HUDEP-2 (cell line): ENCODE data around the gene TMC1.
"Not testable (repeated sequence)": the region's sequence is repeated elsewhere in the genome, so short reads cannot be mapped to it uniquely, and the experiment has no call there.

Experiments used
- DNase-seq, 76 experiments: peaks; one replicate each; lab custom pipeline; 2025; ENCODE audit not compliant: unreplicated experiment in 76 of 76; lab: John Stamatoyannopoulos, UW

The TMC1 gene

DNA sequence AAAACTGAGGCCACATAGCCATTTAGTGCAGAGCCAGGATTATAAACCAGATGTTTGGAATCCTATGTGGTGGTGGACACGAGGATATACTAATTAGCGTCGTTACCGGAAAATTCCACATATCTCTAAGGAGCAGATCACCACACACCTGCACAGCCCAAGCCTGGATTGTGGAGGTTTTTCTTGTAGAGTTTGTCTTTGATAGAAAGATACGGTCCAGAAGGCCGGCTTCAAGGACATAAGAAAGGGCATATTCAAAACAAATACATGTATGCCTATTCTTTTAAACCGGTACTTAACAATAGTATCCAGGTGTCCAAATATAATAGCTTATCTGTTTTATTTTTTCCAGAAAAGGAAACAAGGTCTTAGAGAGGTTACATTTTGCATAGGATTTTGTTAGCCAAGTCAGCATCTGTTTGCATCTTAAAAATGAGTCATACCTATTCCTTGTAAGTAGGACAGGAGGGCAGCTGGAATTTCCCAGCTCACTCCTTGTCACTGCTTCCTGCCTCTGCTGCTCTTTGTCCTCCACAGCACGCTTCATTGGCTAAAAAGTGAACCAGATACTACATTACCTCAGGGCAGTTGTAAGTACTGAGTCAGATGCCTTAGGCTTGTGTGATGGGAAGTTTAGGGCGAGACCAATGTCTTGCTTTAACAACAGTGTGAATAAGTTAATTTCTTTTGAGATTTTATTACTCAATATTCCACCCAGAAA lies 3.6 kb downstream of the TMC1 start:
- no peak for DNase-seq

- DNase-seq: no peak
These were observed 5.7 kb downstream of the TMC1 start for GRCh38 chr9:72526901-72527800.

DNA sequence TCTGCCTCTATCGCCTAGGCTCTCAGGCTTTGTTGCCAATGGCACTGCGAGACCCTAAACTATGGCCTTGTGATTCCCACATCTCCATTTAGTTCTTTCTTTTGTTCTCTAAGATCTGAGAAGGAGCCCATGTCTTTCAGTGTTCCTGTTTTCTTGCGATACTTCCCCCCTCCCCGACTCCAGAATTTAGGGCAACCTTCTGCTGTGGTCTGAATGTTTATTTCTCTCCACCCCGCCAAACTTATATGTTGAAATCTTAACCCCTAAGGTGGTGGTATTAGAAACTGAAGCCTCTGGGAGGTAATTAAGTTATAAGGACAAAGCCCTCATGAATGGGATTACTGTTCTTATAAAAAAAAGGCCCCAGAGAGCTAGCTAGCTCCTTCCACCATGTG lies 6.4 kb downstream of the TMC1 start:
- DNase-seq: no peak

- no peak for DNase-seq
These were observed 8.1 kb downstream of the TMC1 start for GRCh38 chr9:72529531-72529930.

DNA sequence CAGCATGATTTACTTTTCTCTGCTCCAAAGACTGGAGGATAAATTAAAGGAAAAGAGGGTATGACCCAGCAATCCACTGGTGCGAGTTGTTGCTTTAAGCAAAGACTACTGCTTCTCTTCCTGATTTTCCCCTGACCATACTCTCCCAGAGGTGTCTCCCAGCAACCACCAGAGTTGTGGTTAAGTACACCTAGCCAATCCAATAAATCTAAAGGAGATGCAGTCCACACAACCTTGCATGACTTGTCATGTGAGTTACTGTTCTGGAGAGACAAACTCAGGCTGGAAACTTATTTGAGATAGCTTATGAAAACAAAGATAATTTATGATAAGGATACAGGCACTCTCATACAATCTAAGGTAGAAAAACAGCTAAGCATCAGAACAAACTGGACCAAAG lies 11.9 kb downstream of the TMC1 start:
- DNase-seq: no peak

DNA sequence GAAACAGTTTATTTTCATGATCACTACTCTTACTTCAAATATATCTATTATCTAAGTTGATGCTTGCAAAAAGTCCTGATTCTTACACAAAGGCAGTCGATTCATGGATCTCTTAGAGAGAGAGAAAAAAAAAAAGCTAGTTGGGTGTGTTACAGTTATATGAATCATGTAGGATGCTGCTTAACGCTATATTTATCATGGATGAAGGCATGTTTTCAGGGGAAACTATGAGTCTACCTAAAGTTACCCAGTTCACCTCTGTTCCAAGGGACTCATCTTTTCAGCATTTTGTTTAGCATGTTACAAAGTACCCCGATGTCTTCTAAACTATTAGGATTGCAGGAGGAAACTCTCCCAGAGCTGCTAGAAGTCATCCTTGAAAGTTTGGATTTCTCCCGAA lies 13.5 kb downstream of the TMC1 start:
- no peak for DNase-seq

GRCh38 chr9:72537011-72537545 lies 15.7 kb downstream of the TMC1 start:
- no peak for DNase-seq

- DNase-seq: no peak
These were observed 16.3 kb downstream of the TMC1 start for GRCh38 chr9:72537671-72538070.

DNA sequence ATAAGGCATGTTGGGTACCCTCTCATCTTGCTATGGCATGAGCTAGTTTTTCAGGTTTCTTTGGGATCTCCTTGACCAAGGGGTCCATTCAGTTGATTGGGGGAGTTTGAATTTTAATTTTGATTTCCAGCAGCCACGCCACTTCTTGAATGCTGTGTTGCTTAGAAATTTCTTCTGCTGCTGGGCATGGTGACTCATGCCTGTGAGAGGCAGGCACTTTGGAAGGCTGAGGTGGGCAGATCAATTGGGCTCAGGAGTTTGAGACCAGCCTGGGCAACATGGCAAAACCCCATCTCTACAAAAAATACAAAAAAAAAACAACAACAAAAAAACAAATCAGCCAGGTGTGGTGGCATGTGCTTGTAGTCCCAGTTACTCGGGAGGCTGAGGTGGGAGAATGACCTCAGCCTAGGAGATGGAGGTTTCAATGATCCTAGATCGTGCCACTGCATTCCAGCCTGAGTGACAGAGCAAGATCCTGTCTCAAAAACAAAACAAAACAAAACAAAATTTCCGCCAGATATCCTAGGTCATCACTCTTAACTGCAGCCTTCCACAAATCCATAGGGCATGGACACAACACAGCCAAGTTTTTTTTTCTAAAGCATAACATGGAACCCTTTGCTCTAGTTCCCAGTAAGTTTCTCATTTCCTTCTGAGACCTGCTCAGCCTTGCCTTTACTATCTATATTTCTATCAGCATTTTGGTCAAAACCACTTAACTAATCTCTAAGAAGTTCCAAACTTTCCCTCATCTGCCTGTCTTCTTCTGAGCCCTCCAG lies 17.7 kb downstream of the TMC1 start:
- no peak for DNase-seq

DNA sequence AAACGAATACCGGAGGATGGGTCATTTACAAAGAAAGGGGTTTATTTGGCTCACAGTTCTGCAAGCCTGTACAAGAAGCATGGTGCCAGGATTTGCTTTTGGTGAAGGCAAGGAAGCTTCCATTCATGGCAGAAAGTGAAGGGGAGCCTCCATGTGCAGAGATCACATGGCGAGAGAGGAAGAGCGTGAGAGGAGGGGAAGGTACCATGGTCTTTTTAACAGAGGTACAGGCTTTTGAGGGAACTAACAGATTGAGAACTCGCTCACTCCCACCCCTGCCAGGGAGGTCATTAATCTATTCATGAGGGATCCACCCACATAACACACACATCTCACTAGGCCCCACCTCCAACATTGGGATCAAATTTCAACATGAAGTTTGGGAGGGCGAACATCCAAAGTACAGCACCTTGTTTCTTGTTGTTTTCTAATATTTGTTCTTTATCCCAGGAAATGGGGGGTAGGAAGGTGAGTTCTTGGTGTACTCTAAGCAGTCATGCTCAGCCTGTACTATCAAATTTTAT lies 18.5 kb downstream of the TMC1 start:
- DNase-seq: no peak

GRCh38 chr9:72540348-72540873 lies 19.0 kb downstream of the TMC1 start:
- DNase-seq: no peak

- DNase-seq: not testable (repeated sequence)
These were observed 21.1 kb downstream of the TMC1 start for GRCh38 chr9:72542537-72542833.

- no peak for DNase-seq
These were observed 21.5 kb downstream of the TMC1 start for GRCh38 chr9:72542917-72543316.

DNA sequence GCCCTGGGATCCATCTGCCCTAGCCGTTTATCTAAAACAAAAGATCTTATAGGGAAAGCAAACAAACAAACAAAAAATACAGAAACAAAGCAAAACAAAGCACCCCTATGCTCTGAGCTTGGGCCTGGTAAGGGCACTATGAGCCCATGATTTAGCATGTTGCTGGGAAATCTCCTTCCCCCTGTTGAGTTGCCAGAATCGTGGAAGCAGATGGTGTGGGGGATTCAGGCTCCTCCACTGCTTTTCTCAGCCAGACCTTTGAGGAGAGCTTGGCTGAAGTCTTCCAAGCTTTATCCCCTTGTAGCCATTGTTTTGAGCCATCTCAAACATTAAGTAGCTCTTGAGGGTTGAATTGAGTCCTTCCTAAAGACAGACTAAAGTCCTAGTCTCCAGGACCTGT lies 29.9 kb downstream of the TMC1 start:
- no peak for DNase-seq

DNA sequence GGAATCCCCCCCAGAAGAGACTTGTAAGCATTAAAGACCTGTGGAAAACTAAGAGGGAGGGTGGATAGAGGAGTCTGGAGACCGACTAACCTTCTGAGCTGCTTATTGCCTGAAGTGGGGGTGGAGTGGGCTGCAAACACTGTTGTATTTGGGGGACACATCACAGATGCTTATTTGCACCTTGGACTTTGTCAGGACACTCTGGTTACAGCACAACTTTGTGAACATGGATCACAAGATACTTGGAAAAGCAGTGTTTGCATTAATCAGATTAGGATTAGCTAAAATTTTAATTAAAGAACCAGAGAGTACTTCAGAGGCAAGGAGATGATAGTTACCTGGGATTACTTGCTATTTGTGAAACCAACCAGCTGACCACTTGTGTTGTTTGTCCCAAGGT lies 30.9 kb downstream of the TMC1 start:
- DNase-seq: no peak

- no peak for DNase-seq
These were observed 32.8 kb downstream of the TMC1 start for GRCh38 chr9:72554221-72554641.

- no peak for DNase-seq
These were observed 36.1 kb downstream of the TMC1 start for GRCh38 chr9:72557549-72557948.

- DNase-seq: no peak
These were observed 38.7 kb downstream of the TMC1 start for GRCh38 chr9:72560086-72560485.

- DNase-seq: no peak
These were observed 42.4 kb downstream of the TMC1 start for GRCh38 chr9:72563806-72564205.

DNA sequence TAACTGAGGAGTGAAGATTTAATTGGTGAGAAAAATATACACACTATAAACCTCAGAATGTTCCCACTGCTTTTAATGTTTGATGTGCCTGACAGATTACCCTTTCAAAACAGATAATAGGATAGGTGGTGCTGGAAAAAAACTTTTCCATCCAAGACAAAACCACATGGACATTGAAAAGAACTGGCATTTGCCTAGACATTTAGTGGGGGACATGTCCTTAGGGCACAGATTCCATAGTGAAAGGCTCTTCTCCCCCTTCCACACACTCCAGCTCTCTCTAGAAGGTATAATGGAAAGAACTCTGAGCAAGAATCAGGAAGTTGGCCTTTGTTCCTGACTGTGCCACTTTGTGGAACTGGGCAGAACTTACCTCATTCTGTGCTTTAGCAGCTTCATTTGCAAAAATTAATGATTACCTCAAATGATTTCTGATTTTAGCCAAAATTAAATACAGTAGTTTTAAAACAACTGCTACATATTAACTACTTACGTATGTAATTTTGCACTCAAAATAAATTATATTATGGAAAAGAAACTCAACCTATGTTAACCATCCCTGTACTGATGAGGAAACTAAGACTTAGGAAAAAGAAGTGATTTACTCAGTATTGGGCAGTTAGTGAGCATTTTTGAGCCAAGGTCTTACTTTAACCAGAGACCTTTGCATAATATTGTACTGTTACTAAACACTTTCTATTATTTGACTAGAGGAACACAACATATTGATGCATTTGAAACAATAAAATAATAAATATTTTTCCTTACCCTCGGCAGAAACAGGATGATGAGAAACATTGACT lies 43.3 kb downstream of the TMC1 start:
- no peak for DNase-seq
